NOMO-1 (cell line): ENCODE data around the gene GINS2.
A peak's percentile ranks its signal among the peaks of the same experiment; 100 is the strongest.

Source experiments
- DNase-seq, 2 experiments: peaks; one replicate each; lab custom pipeline; 2025; ENCODE audit not compliant: unreplicated experiment in 2 of 2; lab: John Stamatoyannopoulos, UW

The GINS2 gene

GRCh38 chr16:85688586-85689284 lies at the start of gene GINS2:
Gene GINS2, minus strand, starts transcription at chr16:85688954. Its CDS starts 56 bp downstream, at chr16:85688898.
- peak; percentile 88 to 96 for DNase-seq

GRCh38 chr16:85736921-85737320 lies 48.2 kb upstream of the GINS2 start:
- DNase-seq, result no peak

- DNase-seq, result no peak
These were observed 47.2 kb upstream of the GINS2 start for GRCh38 chr16:85735946-85736345.

GRCh38 chr16:85735225-85735635 lies 46.5 kb upstream of the GINS2 start:
- peak; percentile 44 to 47 for DNase-seq

- DNase-seq, result no peak
These were observed 45.7 kb upstream of the GINS2 start for GRCh38 chr16:85734311-85735017.

GRCh38 chr16:85733839-85734170 lies 45.1 kb upstream of the GINS2 start:
- DNase-seq, result peak; percentile 37 to 60

GRCh38 chr16:85733155-85733838 lies 44.5 kb upstream of the GINS2 start:
- peak; percentile 67 to 93 for DNase-seq

GRCh38 chr16:85731179-85731578 lies 42.4 kb upstream of the GINS2 start:
- no peak for DNase-seq

GRCh38 chr16:85730186-85730465 lies 41.4 kb upstream of the GINS2 start:
- peak; percentile 32 to 68 for DNase-seq

GRCh38 chr16:85729452-85730185 lies 40.9 kb upstream of the GINS2 start:
- no peak for DNase-seq

- DNase-seq, result no peak
These were observed 40.1 kb upstream of the GINS2 start for GRCh38 chr16:85728879-85729278.

- DNase-seq, result no peak
These were observed 36.2 kb upstream of the GINS2 start for GRCh38 chr16:85724936-85725335.

- no peak for DNase-seq
These were observed 35.5 kb upstream of the GINS2 start for GRCh38 chr16:85724126-85724879.

- DNase-seq, result no peak
These were observed 33.6 kb upstream of the GINS2 start for GRCh38 chr16:85722128-85722893.

GRCh38 chr16:85720302-85720637 lies 31.5 kb upstream of the GINS2 start:
- DNase-seq, result no peak

- no peak for DNase-seq
These were observed 31.0 kb upstream of the GINS2 start for GRCh38 chr16:85719605-85720301.

- no peak for DNase-seq
These were observed 29.9 kb upstream of the GINS2 start for GRCh38 chr16:85718682-85719081.

GRCh38 chr16:85718153-85718477 lies 29.4 kb upstream of the GINS2 start:
- no peak for DNase-seq

GRCh38 chr16:85717393-85718152 lies 28.8 kb upstream of the GINS2 start:
- peak; percentile 18 to 35 for DNase-seq
